Measurements from ENCODE around the gene NAA40.

Gene NAA40
- total RNA-seq, result 1.7 to 21.8 (median 14.9) reads per million in 18 experiments

DNA sequence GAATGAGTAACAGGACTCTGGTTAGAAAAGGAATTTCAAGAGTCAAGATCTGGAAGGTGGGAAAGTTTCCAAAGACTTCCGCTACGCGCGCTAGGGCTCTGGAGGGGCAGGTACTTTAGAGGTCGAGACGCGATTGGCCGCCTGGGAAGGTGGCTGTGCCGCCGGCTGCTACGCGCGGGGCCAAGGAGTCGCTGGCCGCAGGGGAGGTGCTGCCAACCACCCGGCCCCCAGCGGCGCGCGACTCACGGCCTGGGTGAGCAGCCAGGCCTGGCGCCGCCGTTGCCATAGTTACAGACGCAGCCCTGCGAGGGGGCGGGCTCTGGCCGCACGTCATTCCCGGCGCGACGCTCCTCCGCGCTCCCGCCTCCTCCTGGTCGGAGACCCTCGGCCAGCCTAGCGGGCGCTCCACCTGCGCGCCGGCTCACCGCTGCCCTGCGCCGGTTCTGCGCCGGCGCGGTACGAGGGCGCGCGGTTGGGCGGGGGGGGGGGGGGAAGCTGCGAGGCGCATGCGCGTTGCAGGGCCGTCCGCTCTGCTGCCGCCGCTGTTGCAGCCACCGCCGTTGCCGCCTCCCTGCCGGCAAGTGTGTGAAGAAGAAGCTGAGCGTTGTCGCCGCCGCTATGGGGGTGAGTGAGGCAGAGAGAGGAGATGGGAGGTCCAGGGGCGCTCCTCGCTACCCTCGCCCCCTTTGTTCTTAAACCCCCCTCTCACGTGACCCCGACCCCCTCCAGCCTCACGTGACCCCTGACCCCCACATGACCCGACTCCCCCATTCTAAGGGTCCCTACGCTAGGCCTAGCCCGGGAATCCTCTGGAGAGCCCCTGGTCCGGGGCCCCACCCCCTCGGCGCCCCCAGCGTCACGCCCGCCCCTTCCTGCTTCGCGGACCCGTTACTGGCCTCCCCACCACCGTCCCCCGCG lies at the start of gene NAA40:
Gene NAA40 (plus strand): TSS at position 524 of the 918 bp plus-strand sequence. CDS start 95 bp downstream, at position 619.
- peak; percentile 86 to 90 for DNase-seq

DNA sequence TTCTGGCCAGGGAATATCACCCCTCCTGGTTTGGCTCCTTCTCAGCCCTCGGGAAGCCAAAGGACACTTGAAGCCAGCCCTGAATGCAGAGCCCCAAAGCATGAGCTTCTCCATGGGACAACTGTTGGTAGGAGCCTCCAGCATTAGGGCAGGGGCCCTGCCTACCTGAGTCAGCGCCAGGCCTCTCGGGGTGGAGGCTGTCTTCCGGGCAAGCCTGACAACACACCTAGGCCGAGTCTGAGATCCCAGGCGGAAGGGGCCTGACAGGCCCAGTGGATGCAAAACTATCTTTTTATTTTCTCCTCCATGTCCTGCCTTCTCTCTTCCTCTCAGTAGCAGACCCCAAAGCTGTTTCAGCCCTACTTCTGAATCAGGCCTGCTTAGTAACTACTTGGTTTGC lies 49.5 kb upstream of the NAA40 start:
- DNase-seq, result no peak

DNA sequence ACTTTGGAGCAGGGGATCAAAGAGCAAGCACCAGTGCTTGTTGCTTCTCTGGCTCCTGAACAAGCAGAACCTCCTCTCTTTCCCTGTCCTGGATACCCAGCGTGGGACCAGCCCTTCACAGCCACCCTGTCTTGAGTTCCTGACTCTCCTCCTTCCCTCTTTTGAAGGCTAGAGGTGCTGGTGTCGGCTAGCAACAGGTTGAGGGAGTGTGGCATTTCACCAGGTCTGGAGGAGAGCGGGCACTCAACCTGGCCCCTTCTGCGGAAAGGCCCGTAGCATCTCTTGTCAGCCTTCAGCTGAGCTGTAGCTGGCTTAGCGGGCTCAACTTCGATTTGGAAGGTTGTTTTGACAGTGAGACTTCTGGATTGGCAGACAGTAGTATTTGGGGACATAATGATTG lies 48.4 kb upstream of the NAA40 start:
- DNase-seq, result no peak

DNA sequence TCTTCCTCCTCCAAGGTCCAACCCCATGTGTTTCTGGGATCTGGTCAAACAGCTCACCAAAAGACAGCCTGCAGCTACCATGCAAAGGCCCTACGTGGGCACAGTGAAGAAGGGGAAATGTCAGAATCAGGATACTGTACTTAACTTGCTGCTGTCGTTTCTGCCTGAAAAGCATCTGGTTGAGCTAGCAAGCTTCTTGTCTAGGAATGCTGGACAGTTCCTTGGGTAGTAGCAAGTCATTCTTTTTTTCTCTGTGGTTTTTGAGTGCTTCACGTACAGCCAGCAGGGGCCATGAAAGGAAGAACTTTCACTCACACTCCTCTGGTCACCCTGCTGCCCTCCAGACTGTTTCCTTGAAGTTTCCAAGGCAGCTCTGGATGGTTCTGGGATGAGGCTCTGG lies 46.6 kb upstream of the NAA40 start:
- DNase-seq, result peak; percentile 41 to 57

- no peak for DNase-seq
Measured at GRCh38 chr11:63893355-63893754, 45.4 kb upstream of the NAA40 start.

DNA sequence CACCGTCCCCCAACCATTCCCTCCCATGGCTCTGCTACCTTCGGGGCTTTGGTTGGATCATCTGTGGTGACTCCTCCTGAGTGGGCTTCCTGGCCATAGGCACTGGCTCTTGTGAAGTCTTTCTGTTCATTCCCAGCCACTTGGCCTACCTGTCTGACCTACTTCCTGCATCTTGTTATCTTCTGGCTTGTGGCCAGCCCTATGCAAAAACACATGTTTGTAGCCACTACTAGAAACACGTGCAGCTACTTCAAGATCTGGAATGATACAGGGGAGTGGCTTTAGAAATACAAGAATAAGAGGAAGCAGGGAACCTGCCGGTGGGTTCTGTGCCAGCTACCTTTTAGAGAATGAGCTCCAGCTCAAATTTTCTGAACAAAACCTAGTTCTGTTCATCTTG lies 42.7 kb upstream of the NAA40 start:
- no peak for DNase-seq

GRCh38 chr11:63897459-63898146 lies 41.2 kb upstream of the NAA40 start:
- DNase-seq, result no peak

- DNase-seq, result peak in 1 of 2 donors; percentile 22
Measured at GRCh38 chr11:63901660-63902059, 37.1 kb upstream of the NAA40 start.

GRCh38 chr11:63903884-63904283 lies 34.9 kb upstream of the NAA40 start:
- no peak for DNase-seq

DNA sequence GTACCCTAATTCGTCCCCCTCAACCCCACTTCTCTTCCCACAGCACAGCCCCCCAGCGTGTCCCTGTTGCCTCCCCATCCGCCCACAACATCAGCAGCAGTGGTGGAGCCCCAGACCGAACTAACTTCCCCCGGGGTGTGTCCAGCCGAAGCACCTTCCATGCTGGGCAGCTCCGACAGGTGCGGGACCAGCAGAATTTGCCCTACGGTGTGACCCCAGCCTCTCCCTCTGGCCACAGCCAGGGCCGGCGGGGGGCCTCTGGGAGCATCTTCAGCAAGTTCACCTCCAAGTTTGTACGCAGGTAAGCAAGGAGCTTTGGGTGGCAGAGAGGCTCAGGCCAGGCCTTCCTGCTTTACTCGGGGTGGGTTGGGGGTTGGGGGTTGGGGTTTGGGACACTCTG lies 34.1 kb upstream of the NAA40 start:
- no peak for DNase-seq

DNA sequence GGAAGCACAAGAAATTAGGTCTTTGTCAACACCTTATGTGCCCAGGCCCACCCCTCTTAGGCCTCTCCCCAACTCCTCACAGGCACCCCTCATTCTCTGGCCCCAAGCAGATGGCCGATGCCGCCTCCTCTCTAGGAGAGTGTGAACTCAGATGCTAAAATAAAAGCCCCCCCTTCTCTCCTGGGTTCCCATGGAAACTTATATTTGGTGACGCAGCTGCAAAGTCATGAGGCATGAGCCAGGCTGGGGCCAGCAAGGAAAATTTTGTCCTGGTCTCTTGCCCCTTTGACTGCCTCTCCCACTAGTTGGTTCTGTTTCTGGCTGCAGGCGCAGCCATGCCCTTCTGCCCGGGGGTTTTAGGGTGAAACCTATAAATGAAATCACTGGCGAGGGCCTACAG lies 33.6 kb upstream of the NAA40 start:
- DNase-seq, result no peak

GRCh38 chr11:63906087-63906486 lies 32.7 kb upstream of the NAA40 start:
- no peak for DNase-seq

- DNase-seq, result peak in 1 of 2 donors; percentile 14
Measured at GRCh38 chr11:63906585-63906984, 32.2 kb upstream of the NAA40 start.

DNA sequence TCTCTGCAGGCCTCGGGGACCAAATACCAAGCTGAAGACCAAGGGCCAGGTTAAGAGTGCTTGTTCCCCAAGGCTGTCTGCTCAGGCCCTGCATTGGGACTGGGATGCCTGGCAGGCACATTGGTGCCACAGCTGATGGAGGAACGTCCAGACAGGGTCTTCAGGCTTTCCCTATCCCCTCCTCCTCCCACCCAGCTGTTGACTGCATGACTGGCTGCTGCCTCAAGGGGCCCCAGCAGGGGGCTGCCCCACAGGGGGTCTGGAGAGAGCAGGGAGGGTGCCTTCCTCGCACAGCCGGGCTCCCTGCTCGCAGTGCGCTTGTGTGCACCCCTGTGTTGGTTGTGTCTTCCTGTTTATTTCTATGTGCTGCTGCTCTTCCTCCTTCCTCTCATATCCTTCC lies 31.7 kb upstream of the NAA40 start:
- no peak for DNase-seq

DNA sequence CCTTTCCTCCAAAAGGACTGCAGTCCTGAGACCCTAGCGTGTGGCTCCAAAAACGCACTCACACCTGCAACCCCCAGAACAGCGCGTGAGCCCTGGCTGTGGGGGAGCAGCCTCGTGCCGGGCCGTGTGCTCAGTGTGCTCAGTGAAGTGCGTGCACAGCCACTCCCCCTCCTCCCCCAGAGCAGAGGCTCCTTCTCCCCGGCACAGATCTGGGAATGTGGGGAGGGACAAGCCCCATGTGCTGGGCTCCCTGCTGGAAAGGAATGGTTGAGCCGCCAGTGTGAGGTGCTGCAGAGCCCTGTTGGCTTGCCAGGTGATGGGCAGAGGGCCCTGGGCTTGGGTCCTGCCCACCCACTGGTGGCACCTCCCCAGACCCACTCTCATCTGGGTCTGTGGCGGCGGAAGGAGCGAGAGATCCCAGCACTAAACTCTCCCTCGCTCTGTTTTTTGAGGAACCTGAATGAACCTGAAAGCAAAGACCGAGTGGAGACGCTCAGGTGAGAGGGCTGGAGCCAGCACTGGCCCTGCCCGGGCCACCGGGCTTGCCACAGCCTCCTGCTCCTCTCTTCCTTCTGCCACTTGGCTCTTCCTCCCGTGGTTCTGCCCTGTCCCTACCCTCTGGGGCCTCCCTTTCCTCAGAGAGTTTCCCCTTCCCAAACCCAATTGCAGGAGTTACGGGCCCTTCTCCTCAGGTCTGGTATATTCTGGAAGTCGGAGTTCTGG lies 30.8 kb upstream of the NAA40 start:
- no peak for DNase-seq

GRCh38 chr11:63908631-63909401 lies 30.0 kb upstream of the NAA40 start:
- DNase-seq, result no peak

DNA sequence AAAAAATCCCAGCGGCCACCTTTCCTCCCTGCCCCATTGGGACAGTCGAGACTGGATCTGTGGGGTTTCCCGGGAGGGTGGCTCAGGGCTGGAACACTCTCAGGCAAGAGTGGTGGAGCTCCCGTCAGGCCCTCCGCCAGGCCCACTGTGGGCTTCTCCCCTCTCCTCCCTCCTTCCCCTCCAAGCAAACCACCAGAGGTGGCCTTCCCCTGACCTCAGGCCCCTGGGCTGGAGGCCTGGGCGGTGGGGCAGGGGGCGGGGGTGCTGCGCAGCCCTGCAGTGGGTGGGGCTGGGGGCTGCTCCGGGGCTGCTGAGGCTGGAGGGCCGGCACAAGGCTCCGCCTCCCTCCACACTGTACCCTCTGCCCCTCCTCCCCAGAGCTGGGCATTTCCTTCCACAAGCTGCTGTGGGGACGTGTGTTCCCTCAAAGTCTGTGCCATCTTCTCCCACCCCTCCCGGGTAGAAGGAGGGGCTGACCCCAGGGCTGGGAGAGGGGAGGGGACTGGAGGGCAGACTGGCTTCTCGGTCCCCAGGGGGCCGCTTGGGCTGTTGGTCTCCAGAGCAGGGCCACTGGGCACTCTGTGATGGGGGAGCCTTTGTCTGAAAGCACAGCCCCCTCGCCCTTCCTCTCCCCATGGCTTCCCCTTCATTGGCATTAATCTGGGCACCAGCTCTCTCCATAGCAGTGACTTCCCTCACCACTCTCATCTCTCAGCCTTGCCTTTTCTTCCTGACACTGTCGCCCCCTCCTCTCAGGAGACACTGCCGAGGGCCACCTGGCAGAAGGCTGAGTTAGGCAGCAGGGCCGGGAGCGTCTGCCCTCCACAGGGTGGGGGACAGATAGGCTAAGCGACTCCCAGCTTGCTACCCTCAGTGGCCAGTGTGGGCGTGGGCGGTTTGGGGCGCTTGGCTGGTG lies 29.0 kb upstream of the NAA40 start:
- DNase-seq, result no peak

GRCh38 chr11:63910675-63911074 lies 28.1 kb upstream of the NAA40 start:
- DNase-seq, result no peak

DNA sequence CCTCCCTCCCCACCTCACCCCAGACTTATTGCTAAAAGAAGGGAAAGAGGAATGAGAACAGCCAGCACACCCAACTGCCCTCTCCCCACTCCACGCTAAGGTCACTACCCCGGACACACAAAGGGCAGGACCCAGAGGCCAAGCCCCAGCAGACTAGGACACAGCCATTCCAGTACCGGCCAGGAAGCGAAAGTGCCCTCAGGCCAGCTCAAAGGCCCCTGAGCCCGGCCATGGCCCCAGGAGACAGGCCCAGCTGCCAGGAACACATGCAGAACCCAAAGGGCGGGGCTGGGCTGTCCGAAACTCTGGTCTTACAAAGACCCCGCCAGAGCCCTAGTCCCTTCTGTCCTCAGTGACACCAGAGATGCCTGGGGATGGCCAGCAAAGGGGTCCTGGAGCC lies 27.4 kb upstream of the NAA40 start:
- DNase-seq, result no peak

DNA sequence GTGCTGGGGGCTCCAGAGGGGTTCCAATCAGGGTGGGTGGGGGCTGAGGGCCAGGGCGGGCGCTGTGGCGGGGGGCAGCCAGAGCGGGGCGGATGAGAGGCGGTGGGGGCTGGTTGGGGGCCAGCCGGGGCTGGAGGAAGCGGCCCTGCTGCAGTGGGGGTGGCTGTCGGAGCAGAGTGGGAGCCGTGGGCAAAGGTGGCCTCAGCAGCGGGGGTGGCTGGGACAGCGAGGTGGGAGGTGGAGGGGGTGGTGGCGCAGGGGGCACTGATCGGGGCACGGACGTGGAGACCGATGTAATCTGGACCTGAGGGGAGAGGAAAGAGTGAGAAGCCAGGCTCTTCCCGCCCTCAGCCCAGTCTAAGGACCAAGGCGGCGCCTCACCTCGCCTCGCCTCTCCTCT lies 26.9 kb upstream of the NAA40 start:
- DNase-seq, result no peak

DNA sequence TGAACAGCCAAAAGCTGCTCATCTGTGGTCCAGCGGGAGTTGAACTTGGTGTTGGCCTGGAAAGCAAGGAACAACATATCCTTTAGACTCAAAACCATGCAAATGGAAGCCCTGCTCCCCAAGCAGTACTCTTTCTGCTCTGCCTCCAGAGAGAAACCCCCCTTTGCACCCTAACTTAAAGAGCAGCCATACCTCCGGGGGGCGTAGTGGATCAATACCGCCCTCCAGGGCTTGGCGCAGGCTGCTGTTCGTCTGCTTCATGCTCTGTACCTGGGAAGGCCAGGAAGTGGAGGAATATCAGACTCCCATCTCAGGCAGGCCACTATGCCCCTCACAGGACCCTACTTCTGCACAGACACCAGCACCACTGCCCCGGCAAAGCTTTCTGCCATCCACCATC lies 26.1 kb upstream of the NAA40 start:
- DNase-seq, result no peak
